ENCODE data around the gene GLT8D1.

GLT8D1 gene

GRCh38 chr3:52710512-52710911 is 4.9 kb upstream of the GLT8D1 start:
- no peak overlapping the region for H3K4me3 ChIP-seq (ENCODE audit: low read depth, low read length)
- TF ChIP-seq CTCF (IDR thresholded peaks at IDR 0.05; ENCODE audit: low read depth, low read length): no peak

GRCh38 chr3:52707585-52707984 is 2.0 kb upstream of the GLT8D1 start:
- TF ChIP-seq CTCF (IDR thresholded peaks at IDR 0.05; ENCODE audit: low read depth, low read length): no peak
- H3K4me3 ChIP-seq (ENCODE audit: low read depth, low read length): no peak overlapping the region

GRCh38 chr3:52705438-52705687 is 228 bp downstream of the GLT8D1 start:
- no peak for TF ChIP-seq CTCF (IDR thresholded peaks at IDR 0.05; ENCODE audit: low read depth, low read length)
- peak overlapping the region; percentile 99 for H3K4me3 ChIP-seq (ENCODE audit: low read depth, low read length)

- H3K4me3 ChIP-seq (ENCODE audit: low read depth, low read length): peak overlapping the region; percentile 99
- TF ChIP-seq CTCF (IDR thresholded peaks at IDR 0.05; ENCODE audit: low read depth, low read length): no peak
Observed at GRCh38 chr3:52704611-52705437, 767 bp downstream of the GLT8D1 start.

- no peak overlapping the region for H3K4me3 ChIP-seq (ENCODE audit: low read depth, low read length)
Observed at GRCh38 chr3:52703341-52703740, 2.2 kb downstream of the GLT8D1 start.

GRCh38 chr3:52697632-52697965 is 8.0 kb downstream of the GLT8D1 start:
- no peak overlapping the region for H3K4me3 ChIP-seq (ENCODE audit: low read depth, low read length)
- TF ChIP-seq CTCF (IDR thresholded peaks at IDR 0.05; ENCODE audit: low read depth, low read length): no peak

More at GRCh38 chr3:52703341-52703740, 2.2 kb downstream of the GLT8D1 start:
- no peak for TF ChIP-seq CTCF (IDR thresholded peaks at IDR 0.05; ENCODE audit: low read depth, low read length)

GRCh38 chr3:52696830-52697631 is 8.6 kb downstream of the GLT8D1 start:
- no peak for TF ChIP-seq CTCF (IDR thresholded peaks at IDR 0.05; ENCODE audit: low read depth, low read length)

More at GRCh38 chr3:52696830-52697631, 8.6 kb downstream of the GLT8D1 start:
- no peak overlapping the region for H3K4me3 ChIP-seq (ENCODE audit: low read depth, low read length)
